ENCODE results near the gene ADNP.

DNA sequence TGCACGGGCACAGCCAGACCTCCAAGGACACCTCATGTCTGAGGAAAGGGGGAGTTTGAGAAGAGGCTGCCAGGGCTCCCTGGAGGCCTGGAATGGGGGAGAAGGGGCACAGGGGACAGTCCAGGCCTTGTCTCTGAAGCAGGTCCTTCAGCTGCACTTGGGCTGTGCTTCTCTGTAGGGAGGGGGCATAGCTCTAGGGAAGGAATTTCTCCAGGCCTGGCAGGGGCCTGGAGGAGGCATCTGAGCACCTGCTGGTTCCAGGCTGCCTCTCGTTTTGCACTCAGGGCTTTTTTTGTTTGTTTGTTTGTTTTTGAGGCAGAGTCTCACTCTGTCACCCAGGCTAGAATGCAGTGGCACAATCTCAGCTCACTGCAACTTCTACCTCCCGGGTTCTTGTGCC is 68.7 kb downstream of the ADNP start:
- TF ChIP-seq POLR2A (IDR thresholded peaks at IDR 0.05) (no peak), EP300 (IDR thresholded peaks at IDR 0.05) (no peak)
- TF ChIP-seq, protein P1, sequence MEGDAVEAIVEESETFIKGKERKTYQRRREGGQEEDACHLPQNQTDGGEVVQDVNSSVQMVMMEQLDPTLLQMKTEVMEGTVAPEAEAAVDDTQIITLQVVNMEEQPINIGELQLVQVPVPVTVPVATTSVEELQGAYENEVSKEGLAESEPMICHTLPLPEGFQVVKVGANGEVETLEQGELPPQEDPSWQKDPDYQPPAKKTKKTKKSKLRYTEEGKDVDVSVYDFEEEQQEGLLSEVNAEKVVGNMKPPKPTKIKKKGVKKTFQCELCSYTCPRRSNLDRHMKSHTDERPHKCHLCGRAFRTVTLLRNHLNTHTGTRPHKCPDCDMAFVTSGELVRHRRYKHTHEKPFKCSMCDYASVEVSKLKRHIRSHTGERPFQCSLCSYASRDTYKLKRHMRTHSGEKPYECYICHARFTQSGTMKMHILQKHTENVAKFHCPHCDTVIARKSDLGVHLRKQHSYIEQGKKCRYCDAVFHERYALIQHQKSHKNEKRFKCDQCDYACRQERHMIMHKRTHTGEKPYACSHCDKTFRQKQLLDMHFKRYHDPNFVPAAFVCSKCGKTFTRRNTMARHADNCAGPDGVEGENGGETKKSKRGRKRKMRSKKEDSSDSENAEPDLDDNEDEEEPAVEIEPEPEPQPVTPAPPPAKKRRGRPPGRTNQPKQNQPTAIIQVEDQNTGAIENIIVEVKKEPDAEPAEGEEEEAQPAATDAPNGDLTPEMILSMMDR (IDR thresholded peaks at IDR 0.05): no peak
